ENCODE results near the gene MYZAP. TPM values are rescaled to one million over a fixed set of nuclear protein-coding genes. Genes with fewer than 3 reads are reported as not detected.

The MYZAP gene
- polyA plus RNA-seq, 1 donor (not counting 4 experiments of a cell fraction or from before 2014, with no cell fraction given), result 1.8 TPM

- DNase-seq (ENCODE audit: low read depth, low spot score) (no peak), FAIRE-seq (no peak)
- no peak overlapping the region for H3K4me3 ChIP-seq (ENCODE audit: control insufficient read depth in 2 of 3, extremely low read depth in 1 of 3, insufficient read depth in 2 of 3, low read depth in 1 of 3, low read length in 3 of 3)
- no peaks in the 10 kb centered on the region for H3K9me3 ChIP-seq (ENCODE audit: control insufficient read depth, low read depth, low read length)
- H3K27ac ChIP-seq (ENCODE audit: control insufficient read depth, insufficient read depth, low read length), result no peak overlapping the region
- H3K9ac ChIP-seq (ENCODE audit: control insufficient read depth, extremely low read depth, insufficient read depth, low read length), result no peak overlapping the region
- no peak overlapping the region for H3K4me2 ChIP-seq (ENCODE audit: control insufficient read depth, extremely low read depth, insufficient read depth, low read depth, low read length)
- dilution Hi-C loops (cut with MboI; ENCODE audit: extremely low pct_ligation_motif_present, low sequenced_read_pairs), result no loop called here
- no peak overlapping the region for H2AFZ ChIP-seq (ENCODE audit: control insufficient read depth, low read length)
- H3K9me1 ChIP-seq (ENCODE audit: control insufficient read depth, extremely low read depth, insufficient read depth, low read length), result no peaks in the 10 kb centered on the region
- no peaks in the 10 kb centered on the region for H3K79me2 ChIP-seq (ENCODE audit: control insufficient read depth, insufficient read depth, low read length)
- no peaks in the 10 kb centered on the region for H3K36me3 ChIP-seq (ENCODE audit: control insufficient read depth in 2 of 2, extremely low read depth in 1 of 2, insufficient read depth in 2 of 2, low read length in 2 of 2)
- no peak for TF ChIP-seq EZH2 (IDR thresholded peaks at IDR 0.05; ENCODE audit: low read length)
- TF ChIP-seq CTCF (optimal IDR thresholded peaks at IDR 0.05 in 1 of 3, IDR thresholded peaks at IDR 0.05 in 1 of 3, conservative IDR thresholded peaks at IDR 0.05 in 1 of 3; ENCODE audit: extremely low read depth in 1 of 3, insufficient read depth in 2 of 3, low read length in 3 of 3), result no peak
- no peaks in the 10 kb centered on the region for H3K27me3 ChIP-seq (ENCODE audit: control insufficient read depth, extremely low read depth, insufficient read depth, low read length)
- H3K4me1 ChIP-seq (ENCODE audit: control insufficient read depth, extremely low read depth, insufficient read depth, low read length), result peaks cover 3% of the 10 kb centered on the region
- H4K20me1 ChIP-seq (ENCODE audit: control insufficient read depth, extremely low read depth, insufficient read depth, low read length), result no peaks in the 10 kb centered on the region
Observed at GRCh38 chr15:57649138-57649537, 57.4 kb downstream of the MYZAP start.

GRCh38 chr15:57651445-57651844 lies 59.7 kb downstream of the MYZAP start:
- no peaks in the 10 kb centered on the region for H3K36me3 ChIP-seq (ENCODE audit: control insufficient read depth in 2 of 2, extremely low read depth in 1 of 2, insufficient read depth in 2 of 2, low read length in 2 of 2)
- no peaks in the 10 kb centered on the region for H4K20me1 ChIP-seq (ENCODE audit: control insufficient read depth, extremely low read depth, insufficient read depth, low read length)
- H3K79me2 ChIP-seq (ENCODE audit: control insufficient read depth, insufficient read depth, low read length), result no peaks in the 10 kb centered on the region
- H3K27me3 ChIP-seq (ENCODE audit: control insufficient read depth, extremely low read depth, insufficient read depth, low read length), result no peaks in the 10 kb centered on the region
- no peak for TF ChIP-seq EZH2 (IDR thresholded peaks at IDR 0.05; ENCODE audit: low read length)
- H3K9me1 ChIP-seq (ENCODE audit: control insufficient read depth, extremely low read depth, insufficient read depth, low read length), result no peaks in the 10 kb centered on the region
- no peak overlapping the region for H2AFZ ChIP-seq (ENCODE audit: control insufficient read depth, low read length)
- no peak overlapping the region for H3K27ac ChIP-seq (ENCODE audit: control insufficient read depth, insufficient read depth, low read length)
- H3K4me1 ChIP-seq (ENCODE audit: control insufficient read depth, extremely low read depth, insufficient read depth, low read length), result no peaks in the 10 kb centered on the region
- no peak for DNase-seq (ENCODE audit: low read depth, low spot score)
- no peak overlapping the region for H3K4me2 ChIP-seq (ENCODE audit: control insufficient read depth, extremely low read depth, insufficient read depth, low read depth, low read length)
- no peak overlapping the region for H3K9ac ChIP-seq (ENCODE audit: control insufficient read depth, extremely low read depth, insufficient read depth, low read length)
- dilution Hi-C loops (cut with MboI; ENCODE audit: extremely low pct_ligation_motif_present, low sequenced_read_pairs), result no loop called here
- H3K4me3 ChIP-seq (ENCODE audit: control insufficient read depth in 2 of 3, extremely low read depth in 1 of 3, insufficient read depth in 2 of 3, low read depth in 1 of 3, low read length in 3 of 3), result no peak overlapping the region
- no peak for FAIRE-seq
- no peaks in the 10 kb centered on the region for H3K9me3 ChIP-seq (ENCODE audit: control insufficient read depth, low read depth, low read length)

- H2AFZ ChIP-seq (ENCODE audit: control insufficient read depth, low read length), result no peak overlapping the region
- no peaks in the 10 kb centered on the region for H3K9me1 ChIP-seq (ENCODE audit: control insufficient read depth, extremely low read depth, insufficient read depth, low read length)
- no peak overlapping the region for H3K4me3 ChIP-seq (ENCODE audit: control insufficient read depth in 2 of 3, extremely low read depth in 1 of 3, insufficient read depth in 2 of 3, low read depth in 1 of 3, low read length in 3 of 3)
- no peaks in the 10 kb centered on the region for H3K79me2 ChIP-seq (ENCODE audit: control insufficient read depth, insufficient read depth, low read length)
- no peaks in the 10 kb centered on the region for H3K4me1 ChIP-seq (ENCODE audit: control insufficient read depth, extremely low read depth, insufficient read depth, low read length)
- H4K20me1 ChIP-seq (ENCODE audit: control insufficient read depth, extremely low read depth, insufficient read depth, low read length), result no peaks in the 10 kb centered on the region
- no peaks in the 10 kb centered on the region for H3K9me3 ChIP-seq (ENCODE audit: control insufficient read depth, low read depth, low read length)
- dilution Hi-C loops (cut with MboI; ENCODE audit: extremely low pct_ligation_motif_present, low sequenced_read_pairs), result no loop called here
- DNase-seq (ENCODE audit: low read depth, low spot score), result no peak
- H3K36me3 ChIP-seq (ENCODE audit: control insufficient read depth in 2 of 2, extremely low read depth in 1 of 2, insufficient read depth in 2 of 2, low read length in 2 of 2), result no peaks in the 10 kb centered on the region
- no peak overlapping the region for H3K9ac ChIP-seq (ENCODE audit: control insufficient read depth, extremely low read depth, insufficient read depth, low read length)
- FAIRE-seq, result no peak
- TF ChIP-seq EZH2 (IDR thresholded peaks at IDR 0.05; ENCODE audit: low read length), result no peak
- TF ChIP-seq CTCF (optimal IDR thresholded peaks at IDR 0.05 in 1 of 3, IDR thresholded peaks at IDR 0.05 in 1 of 3, conservative IDR thresholded peaks at IDR 0.05 in 1 of 3; ENCODE audit: extremely low read depth in 1 of 3, insufficient read depth in 2 of 3, low read length in 3 of 3), result no peak
- no peaks in the 10 kb centered on the region for H3K27me3 ChIP-seq (ENCODE audit: control insufficient read depth, extremely low read depth, insufficient read depth, low read length)
- H3K27ac ChIP-seq (ENCODE audit: control insufficient read depth, insufficient read depth, low read length), result no peak overlapping the region
- no peak overlapping the region for H3K4me2 ChIP-seq (ENCODE audit: control insufficient read depth, extremely low read depth, insufficient read depth, low read depth, low read length)
Observed at GRCh38 chr15:57652481-57652880, 60.8 kb downstream of the MYZAP start.
